H4 (cell line): ENCODE results near the gene TRIM72. TPM values are rescaled to one million over a fixed set of nuclear protein-coding genes. Genes with fewer than 3 reads are reported as not detected.
"Not testable (repeated sequence)": the region's sequence is repeated elsewhere in the genome, so short reads cannot be mapped to it uniquely, and the experiment has no call there.

Source experiments
- DNase-seq: peaks from one replicate; pipeline ENCODE4 v3.0.0-alpha.2; 2015; ENCODE audit warnings: low spot score
- total RNA-seq: library from RNA; depleted of rRNA; stranded (reverse); fragments of >200 nt; shearing (Covaris generic); gene quantifications from 2 replicates; pipeline ENCODE4 v1.2.3, GENCODE V29; 2014

TRIM72 gene
- total RNA-seq, 1 experiment from 2014 or later: not detected

DNA sequence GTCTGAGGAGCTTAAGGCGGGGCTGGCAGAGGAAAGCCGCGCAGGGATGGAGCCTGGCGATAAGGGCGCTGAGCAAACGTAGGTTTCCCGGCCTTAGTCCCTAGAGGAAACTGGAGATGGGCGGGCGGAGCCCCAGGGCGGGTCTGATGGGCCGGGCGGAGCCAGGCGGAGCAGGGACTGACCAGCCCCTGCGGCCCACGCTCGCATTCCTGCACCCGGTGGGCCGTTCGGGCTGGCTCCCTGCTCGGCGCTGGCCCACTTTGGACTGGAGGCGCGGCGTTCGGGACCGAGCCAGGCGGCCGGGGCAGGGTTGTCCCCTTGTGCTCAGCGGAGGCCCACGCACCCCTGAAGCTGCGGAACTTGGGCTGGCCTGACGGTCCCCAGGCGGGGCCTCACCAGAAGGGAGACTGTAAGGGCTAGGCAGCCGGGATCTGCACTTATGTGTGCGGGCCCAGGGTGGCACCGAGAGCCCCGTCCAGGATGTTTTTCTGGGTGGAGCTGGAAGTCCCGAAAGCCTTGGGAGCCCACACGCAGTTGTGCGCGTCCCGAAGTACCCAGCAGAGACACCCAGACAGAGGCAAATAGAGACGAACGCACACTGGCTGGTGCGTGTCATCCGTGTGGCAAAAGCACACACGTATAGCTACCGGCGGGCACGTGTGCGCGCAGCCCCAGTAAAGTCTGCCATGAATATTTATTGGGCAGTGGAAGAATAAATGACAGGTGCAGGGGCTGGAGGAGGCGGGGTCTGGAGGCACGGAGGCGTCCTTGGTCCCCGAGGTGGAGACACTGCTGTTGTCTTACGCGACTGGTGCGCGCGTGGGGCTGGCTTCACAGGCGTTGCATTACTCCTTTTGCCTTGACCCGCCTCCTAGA lies 1.6 kb downstream of the TRIM72 start:
- no peak for DNase-seq

DNA sequence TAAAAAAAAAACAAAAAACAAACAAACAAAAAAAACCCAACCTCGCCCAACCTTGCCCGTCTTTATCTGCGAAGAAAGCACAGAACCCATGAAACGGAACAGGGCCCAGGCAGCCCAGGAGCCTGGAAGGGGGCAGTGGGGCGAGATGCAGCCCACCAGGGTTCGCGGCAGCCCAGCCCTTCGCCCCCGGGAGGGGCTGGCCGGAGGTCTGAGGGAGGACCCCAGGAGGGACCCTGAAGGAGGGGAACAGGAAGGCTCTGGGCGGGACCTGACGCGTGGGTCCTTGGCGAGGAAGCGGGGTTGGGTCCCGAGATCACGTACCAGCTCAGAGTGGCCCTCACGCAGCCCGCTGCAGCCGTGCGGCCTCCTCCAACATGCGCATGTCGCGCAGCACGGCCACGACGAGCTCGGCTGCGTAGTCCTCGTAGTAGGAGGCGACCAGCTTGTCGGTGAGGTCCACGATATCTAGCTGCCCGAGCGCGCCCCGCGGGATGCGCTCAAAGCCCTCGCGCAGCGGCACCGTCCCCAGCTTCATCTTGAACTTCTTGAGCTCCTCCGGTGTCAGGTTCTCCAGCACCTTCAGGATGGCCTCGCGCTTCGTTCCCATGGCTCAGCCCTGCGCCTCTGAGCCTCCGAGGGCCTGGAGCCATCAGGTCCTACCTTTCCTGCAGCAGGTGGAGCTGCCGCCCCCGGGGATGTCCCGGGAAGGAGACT lies 2.7 kb downstream of the TRIM72 start, which contains the start of gene PYDC1:
Gene PYDC1, minus strand, starts transcription at position 714 of the 714 bp plus-strand sequence. Its CDS starts 107 bp downstream, at position 607.
- no peak for DNase-seq

DNA sequence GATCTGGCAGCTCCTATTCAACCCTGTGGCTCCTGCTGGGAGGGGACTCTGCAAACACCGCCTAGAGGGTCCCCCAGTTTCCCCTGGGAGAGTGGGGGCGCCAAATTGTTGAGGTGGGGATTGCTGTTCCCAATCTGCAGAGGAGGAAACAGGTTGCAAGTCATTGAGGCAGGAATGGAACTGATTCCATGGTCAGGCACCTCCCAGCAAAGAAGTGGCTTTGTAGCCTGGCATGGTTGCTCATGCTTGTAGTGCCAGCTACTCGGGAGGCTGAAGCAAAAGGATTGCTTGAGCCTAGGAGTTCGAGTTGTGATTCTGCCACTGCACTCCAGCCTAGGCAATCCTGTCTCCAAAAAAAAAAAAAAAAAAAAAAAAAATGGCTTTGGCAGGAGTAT lies 3.2 kb downstream of the TRIM72 start:
- DNase-seq: no peak

DNA sequence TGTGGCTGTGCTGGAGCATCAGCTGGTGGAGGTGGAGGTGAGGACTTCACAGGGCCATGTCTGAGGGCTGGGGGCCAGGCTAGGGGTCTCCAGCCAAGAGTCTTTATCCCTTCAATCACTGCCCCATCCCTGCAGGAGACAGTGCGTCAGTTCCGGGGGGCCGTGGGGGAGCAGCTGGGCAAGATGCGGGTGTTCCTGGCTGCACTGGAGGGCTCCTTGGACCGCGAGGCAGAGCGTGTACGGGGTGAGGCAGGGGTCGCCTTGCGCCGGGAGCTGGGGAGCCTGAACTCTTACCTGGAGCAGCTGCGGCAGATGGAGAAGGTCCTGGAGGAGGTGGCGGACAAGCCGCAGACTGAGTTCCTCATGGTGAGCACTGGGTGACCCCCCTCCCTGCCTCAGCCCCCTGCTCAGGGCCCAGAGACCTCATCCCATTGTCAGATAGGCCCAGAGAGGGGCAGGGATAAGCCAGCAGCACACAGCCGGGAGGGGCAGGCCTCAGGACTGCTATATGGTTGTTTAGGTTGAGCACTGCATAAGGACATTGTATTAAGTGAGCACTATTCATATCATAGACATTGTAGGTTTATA lies 5.3 kb downstream of the TRIM72 start:
- no peak for DNase-seq

GRCh38 chr16:31221357-31222160 lies 7.6 kb downstream of the TRIM72 start:
- no peak for DNase-seq

GRCh38 chr16:31223044-31223443 lies 9.1 kb downstream of the TRIM72 start:
- DNase-seq: no peak

DNA sequence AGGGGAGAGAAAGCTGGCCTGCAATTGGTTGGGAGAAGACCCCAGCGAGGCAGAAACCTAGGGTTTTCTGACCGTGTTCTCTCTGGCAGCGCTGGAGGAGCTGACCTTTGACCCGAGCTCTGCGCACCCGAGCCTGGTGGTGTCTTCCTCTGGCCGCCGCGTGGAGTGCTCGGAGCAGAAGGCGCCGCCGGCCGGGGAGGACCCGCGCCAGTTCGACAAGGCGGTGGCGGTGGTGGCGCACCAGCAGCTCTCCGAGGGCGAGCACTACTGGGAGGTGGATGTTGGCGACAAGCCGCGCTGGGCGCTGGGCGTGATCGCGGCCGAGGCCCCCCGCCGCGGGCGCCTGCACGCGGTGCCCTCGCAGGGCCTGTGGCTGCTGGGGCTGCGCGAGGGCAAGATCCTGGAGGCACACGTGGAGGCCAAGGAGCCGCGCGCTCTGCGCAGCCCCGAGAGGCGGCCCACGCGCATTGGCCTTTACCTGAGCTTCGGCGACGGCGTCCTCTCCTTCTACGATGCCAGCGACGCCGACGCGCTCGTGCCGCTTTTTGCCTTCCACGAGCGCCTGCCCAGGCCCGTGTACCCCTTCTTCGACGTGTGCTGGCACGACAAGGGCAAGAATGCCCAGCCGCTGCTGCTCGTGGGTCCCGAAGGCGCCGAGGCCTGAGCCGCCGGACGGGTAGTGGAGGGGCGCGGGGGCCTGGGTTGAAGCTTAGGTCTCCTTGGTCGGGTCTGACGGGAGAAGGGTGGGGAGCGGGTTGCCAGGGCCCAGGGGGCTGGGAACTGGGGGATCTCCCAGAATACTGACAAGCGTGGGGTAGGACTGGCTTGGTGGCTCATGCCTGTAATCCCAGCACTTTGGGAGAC lies 10.4 kb downstream of the TRIM72 start:
- DNase-seq: no peak

DNA sequence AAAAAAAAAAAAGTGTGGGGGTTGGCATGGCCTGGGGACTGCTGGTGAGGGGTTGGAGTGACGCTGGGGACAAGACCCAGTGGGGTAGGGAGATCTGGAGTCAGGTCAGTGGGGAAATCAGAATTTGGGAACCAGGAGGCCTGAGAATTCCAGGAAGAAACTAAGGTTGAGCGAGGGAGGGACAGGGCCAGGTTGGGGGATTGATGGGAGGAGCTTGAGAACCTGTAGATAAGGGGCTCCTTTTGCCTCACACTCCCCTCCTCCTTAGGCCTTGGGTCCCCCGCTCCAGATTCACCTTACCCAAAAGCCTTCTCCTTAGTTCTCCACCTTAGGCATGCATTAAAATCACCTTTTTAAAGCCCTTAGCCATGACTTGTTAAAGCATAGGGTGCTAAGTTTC lies 11.3 kb downstream of the TRIM72 start:
- no peak for DNase-seq

GRCh38 chr16:31228206-31228605 lies 14.3 kb downstream of the TRIM72 start:
- DNase-seq: no peak

DNA sequence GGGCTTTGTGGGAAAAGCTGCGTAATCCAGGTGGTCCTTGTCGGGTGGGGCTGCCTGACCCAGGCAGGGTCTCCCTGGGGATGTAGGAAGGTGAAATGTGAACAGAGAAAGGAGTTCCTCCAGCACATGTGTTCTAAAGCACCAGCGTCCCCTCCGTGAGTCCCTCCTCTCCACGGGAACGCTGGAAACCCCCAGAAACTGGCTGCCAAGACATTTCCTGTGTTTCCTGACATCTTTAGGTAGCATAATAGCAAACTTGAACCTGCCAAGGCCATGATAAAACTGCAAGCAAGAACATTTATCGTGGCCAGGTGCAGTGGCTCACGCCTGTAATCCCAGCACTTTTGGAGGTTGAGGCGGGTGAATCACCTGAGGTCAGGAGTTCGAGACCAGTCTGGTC lies 15.6 kb downstream of the TRIM72 start:
- DNase-seq: no peak

GRCh38 chr16:31238041-31238440 lies 24.1 kb downstream of the TRIM72 start:
- no peak for DNase-seq

- no peak for DNase-seq
These were observed 28.3 kb downstream of the TRIM72 start for GRCh38 chr16:31242206-31242605.

DNA sequence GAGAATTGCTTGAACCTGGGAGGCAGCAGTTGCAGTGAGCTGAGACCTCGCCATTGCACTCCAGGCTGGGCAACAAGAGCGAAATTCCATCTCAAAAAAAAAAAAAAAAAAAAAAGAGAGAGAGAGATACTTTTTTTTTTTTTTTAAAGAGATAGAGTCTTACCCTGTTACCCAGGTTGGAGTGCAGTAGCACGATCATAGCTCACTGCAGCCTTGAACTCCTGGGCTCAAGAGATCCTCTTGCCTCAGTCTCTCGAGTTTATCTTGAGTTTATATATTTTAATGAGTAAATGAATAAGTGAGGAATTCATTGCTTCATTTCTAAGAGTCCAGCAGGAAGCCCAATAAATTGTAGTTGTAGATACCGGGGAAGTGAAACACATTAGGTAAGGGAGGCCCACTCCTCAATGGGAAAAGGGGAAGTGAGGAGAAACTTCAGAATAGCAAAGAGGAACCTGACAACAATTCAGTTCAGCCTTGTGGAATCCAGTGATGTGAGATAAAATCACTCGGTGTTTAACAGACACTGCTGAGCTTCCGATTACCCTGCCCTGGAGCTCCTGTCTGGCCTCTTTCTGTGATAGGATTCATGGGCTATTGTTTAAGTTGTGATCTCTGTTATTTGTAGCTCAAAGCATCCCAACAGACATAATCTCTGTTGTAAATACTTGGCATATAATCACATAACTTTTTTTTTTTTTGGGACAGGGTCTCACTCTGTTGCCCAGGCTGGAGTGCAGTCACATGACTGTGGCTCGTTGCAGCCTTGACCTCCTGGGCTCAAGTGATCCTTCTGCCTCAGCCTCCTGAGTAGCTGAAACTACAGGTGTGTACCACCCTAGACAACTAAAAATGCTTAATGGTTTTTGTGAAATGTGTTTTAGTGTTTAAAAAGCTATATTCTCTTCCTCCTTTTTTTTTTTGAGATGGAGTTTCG lies 30.1 kb downstream of the TRIM72 start:
- no peak for DNase-seq

DNA sequence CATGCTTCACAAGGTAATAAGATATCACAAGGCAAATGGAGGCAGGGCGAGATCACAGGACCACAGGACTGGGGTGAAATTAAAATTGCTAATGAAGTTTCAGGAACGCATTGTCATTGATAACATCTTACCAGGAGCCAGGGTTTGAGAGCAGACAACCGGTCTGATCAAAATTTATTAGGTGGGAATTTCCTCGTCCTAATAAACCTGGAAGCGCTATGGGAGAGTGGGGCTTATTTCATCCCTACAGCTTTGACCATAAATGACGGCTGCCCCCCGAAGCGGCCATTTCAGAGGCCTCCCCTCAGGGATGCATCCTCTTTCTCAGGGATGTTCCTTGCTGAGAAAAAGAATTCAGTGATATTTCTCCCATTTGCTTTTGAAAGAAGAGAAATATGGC lies 31.7 kb downstream of the TRIM72 start:
- DNase-seq: not testable (repeated sequence)

DNA sequence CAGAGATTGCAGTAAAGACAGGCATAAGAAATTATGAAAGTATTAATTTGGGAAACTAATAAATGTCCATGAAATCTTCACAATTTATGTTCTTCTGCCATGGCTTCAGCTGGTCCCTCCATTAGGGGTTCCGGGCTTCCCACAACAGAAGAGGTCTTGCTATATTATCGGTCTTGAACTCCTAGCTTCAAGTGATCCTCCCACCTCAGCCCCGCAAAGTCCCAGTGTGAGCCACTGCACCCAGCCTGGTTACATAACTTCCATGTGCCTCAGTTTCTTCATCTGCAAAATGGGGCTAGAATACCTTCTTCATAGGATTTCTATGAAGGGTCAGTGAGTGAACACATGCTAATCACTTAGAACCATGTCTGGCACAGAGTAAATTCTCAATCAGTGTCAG lies 32.4 kb downstream of the TRIM72 start:
- DNase-seq: no peak

DNA sequence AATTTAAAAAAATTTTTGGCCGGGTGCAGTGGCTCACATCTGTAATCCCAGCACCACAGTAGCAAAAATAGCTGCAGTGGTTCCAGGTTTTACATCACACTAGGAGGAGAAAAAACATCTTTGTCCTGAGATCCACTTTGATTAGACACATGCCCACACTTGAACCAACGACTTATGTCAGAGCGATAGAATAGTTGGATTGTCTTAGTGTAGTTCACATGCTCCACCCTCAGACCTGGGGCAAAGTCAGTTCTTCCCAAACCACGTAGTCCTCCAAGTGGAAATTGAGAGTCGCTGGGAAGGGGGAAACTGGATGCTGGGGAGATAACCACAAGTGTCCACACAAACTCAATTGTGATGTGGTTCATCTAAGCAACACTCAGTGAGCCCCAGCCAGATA lies 34.4 kb downstream of the TRIM72 start:
- DNase-seq: no peak

DNA sequence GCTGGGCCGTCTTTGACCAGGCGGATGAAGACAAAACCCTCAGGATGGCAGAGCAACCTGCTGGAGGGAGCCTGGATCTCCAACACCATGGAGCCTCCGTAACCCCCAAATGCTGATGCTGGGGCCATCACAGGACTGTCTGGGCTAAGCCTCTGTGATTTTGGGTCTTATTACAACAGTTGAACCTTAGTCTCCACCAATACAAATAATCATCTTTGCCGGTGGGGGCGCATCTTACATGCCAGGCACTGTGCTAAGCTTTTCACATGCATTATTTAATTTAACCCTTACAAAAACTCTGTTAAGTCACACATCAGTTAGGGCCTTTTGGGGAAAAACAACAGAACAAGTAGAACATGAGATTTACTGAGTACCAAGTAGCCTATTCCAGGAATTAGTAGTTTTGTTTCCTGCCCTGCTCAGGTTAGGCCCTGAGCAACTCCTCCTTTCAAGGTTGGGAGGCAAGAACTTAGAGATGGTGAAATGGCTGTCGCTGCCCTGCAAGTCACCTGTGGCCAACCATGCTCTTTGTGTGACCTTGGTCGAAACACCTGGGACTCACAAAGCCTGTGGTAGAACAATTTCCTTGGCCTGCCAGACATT lies 37.0 kb downstream of the TRIM72 start:
- DNase-seq: no peak

DNA sequence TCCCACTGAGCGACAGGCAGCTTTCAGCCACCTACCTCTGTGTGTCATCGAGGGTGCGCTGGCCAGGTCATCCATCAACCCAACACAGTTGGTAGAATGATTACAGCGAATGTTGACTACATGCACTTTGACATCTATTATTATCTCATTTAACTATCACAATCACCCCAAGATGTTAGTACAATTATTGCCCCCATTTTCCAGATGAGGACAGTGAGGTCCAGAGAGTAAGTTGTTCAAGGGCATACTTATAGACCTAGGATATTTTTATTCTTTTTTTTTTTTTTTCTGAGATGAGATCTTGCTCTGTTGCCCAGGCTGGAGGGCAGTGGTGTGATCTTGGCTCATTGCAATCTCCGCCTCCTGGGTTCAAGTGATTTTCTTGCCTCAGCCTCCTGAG lies 37.5 kb downstream of the TRIM72 start:
- no peak for DNase-seq

- no peak for DNase-seq
These were observed 39.7 kb downstream of the TRIM72 start for GRCh38 chr16:31253642-31254045.
